ENCODE results near the gene DTNBP1.

DTNBP1 gene

GRCh38 chr6:15551798-15552197, 111.0 kb downstream of the DTNBP1 start:
- Histone ChIP-seq H2AK5ac (ENCODE audit: low read length) (no peak overlapping the region), H3K27ac (ENCODE audit: low read depth, low read length) (no peak overlapping the region), H3K36me3 (ENCODE audit: control insufficient read depth, insufficient read depth, low read length) (no peaks in the 10 kb centered on the region), H3K4me2 (ENCODE audit: low read length) (no peak overlapping the region), H3K9ac (ENCODE audit: low read length) (no peak overlapping the region), H3K56ac (ENCODE audit: low read length) (no peak overlapping the region), H3K23ac (ENCODE audit: low read length) (no peak overlapping the region), H3K27me3 (ENCODE audit: insufficient read depth, low read length, poor library complexity) (no peaks in the 10 kb centered on the region), H4K8ac (ENCODE audit: low read depth, low read length) (no peak overlapping the region), H2BK5ac (ENCODE audit: low read length) (no peak overlapping the region), H4K5ac (ENCODE audit: low read length) (no peak overlapping the region), H3K79me2 (ENCODE audit: control insufficient read depth, insufficient read depth, low read length) (no peaks in the 10 kb centered on the region), H2BK15ac (replicated peaks; ENCODE audit: low read depth) (no peak overlapping the region), H3K4me3 (ENCODE audit: low read length) (no peak overlapping the region), H2BK120ac (ENCODE audit: low read depth, low read length) (no peak overlapping the region), H3K4ac (ENCODE audit: low read depth, low read length) (no peak overlapping the region), H3K79me1 (ENCODE audit: low read length) (no peaks in the 10 kb centered on the region), H3K4me1 (ENCODE audit: control insufficient read depth, low read depth, low read length) (peaks cover 3% of the 10 kb centered on the region), H3K18ac (ENCODE audit: low read length) (no peak overlapping the region)
- peak; percentile 52 for DNase-seq
- no CpG with 5 or more reads among the region's 6 CpGs for WGBS (ENCODE audit: extremely low coverage, insufficient coverage, low lambda C conversion rate)

- H4K8ac ChIP-seq (ENCODE audit: low read depth, low read length): no peak overlapping the region
- no CpG with 5 or more reads among the region's 7 CpGs for WGBS (ENCODE audit: extremely low coverage, insufficient coverage, low lambda C conversion rate)
- H2BK15ac ChIP-seq (replicated peaks; ENCODE audit: low read depth): no peak overlapping the region
- no peak overlapping the region for H3K23ac ChIP-seq (ENCODE audit: low read length)
- DNase-seq: no peak
- no peak overlapping the region for H3K27ac ChIP-seq (ENCODE audit: low read depth, low read length)
- no peaks in the 10 kb centered on the region for H3K79me1 ChIP-seq (ENCODE audit: low read length)
- H3K27me3 ChIP-seq (ENCODE audit: insufficient read depth, low read length, poor library complexity): no peaks in the 10 kb centered on the region
- no peak overlapping the region for H3K9ac ChIP-seq (ENCODE audit: low read length)
- H3K56ac ChIP-seq (ENCODE audit: low read length): no peak overlapping the region
- no peaks in the 10 kb centered on the region for H3K79me2 ChIP-seq (ENCODE audit: control insufficient read depth, insufficient read depth, low read length)
- H3K4ac ChIP-seq (ENCODE audit: low read depth, low read length): no peak overlapping the region
- H2BK5ac ChIP-seq (ENCODE audit: low read length): no peak overlapping the region
- no peak overlapping the region for H4K5ac ChIP-seq (ENCODE audit: low read length)
- H2AK5ac ChIP-seq (ENCODE audit: low read length): no peak overlapping the region
- H2BK120ac ChIP-seq (ENCODE audit: low read depth, low read length): no peak overlapping the region
- H3K4me1 ChIP-seq (ENCODE audit: control insufficient read depth, low read depth, low read length): peaks cover 3% of the 10 kb centered on the region
- H3K36me3 ChIP-seq (ENCODE audit: control insufficient read depth, insufficient read depth, low read length): no peaks in the 10 kb centered on the region
- H3K18ac ChIP-seq (ENCODE audit: low read length): no peak overlapping the region
- no peak overlapping the region for H3K4me3 ChIP-seq (ENCODE audit: low read length)
- no peak overlapping the region for H3K4me2 ChIP-seq (ENCODE audit: low read length)
These were observed 111.6 kb downstream of the DTNBP1 start for GRCh38 chr6:15551262-15551661.

- no peak overlapping the region for H2AK5ac ChIP-seq (ENCODE audit: low read length)
- no peaks in the 10 kb centered on the region for H3K27me3 ChIP-seq (ENCODE audit: insufficient read depth, low read length, poor library complexity)
- H2BK120ac ChIP-seq (ENCODE audit: low read depth, low read length): no peak overlapping the region
- no peak overlapping the region for H3K23ac ChIP-seq (ENCODE audit: low read length)
- H3K4me2 ChIP-seq (ENCODE audit: low read length): no peak overlapping the region
- H2BK5ac ChIP-seq (ENCODE audit: low read length): no peak overlapping the region
- H3K4me3 ChIP-seq (ENCODE audit: low read length): no peak overlapping the region
- no peak overlapping the region for H3K27ac ChIP-seq (ENCODE audit: low read depth, low read length)
- WGBS (ENCODE audit: extremely low coverage, insufficient coverage, low lambda C conversion rate): no CpG with 5 or more reads among the region's 2 CpGs
- no peak overlapping the region for H2BK15ac ChIP-seq (replicated peaks; ENCODE audit: low read depth)
- no peaks in the 10 kb centered on the region for H3K79me2 ChIP-seq (ENCODE audit: control insufficient read depth, insufficient read depth, low read length)
- no peak overlapping the region for H3K18ac ChIP-seq (ENCODE audit: low read length)
- no peak for DNase-seq
- H3K79me1 ChIP-seq (ENCODE audit: low read length): no peaks in the 10 kb centered on the region
- H4K8ac ChIP-seq (ENCODE audit: low read depth, low read length): no peak overlapping the region
- H3K4ac ChIP-seq (ENCODE audit: low read depth, low read length): no peak overlapping the region
- no peaks in the 10 kb centered on the region for H3K36me3 ChIP-seq (ENCODE audit: control insufficient read depth, insufficient read depth, low read length)
- H3K9ac ChIP-seq (ENCODE audit: low read length): no peak overlapping the region
- no peak overlapping the region for H4K5ac ChIP-seq (ENCODE audit: low read length)
- H3K56ac ChIP-seq (ENCODE audit: low read length): no peak overlapping the region
- peaks cover 2% of the 10 kb centered on the region for H3K4me1 ChIP-seq (ENCODE audit: control insufficient read depth, low read depth, low read length)
These were observed 112.2 kb downstream of the DTNBP1 start for GRCh38 chr6:15550546-15551123.

GRCh38 chr6:15549371-15549770, 113.5 kb downstream of the DTNBP1 start:
- H3K4me2 ChIP-seq (ENCODE audit: low read length): no peak overlapping the region
- H2AK5ac ChIP-seq (ENCODE audit: low read length): no peak overlapping the region
- no peak overlapping the region for H2BK120ac ChIP-seq (ENCODE audit: low read depth, low read length)
- no CpG with 5 or more reads among the region's 14 CpGs for WGBS (ENCODE audit: extremely low coverage, insufficient coverage, low lambda C conversion rate)
- H3K18ac ChIP-seq (ENCODE audit: low read length): no peak overlapping the region
- no peak overlapping the region for H2BK15ac ChIP-seq (replicated peaks; ENCODE audit: low read depth)
- no peak overlapping the region for H4K5ac ChIP-seq (ENCODE audit: low read length)
- H2BK5ac ChIP-seq (ENCODE audit: low read length): no peak overlapping the region
- H3K4me3 ChIP-seq (ENCODE audit: low read length): no peak overlapping the region
- no peak overlapping the region for H3K56ac ChIP-seq (ENCODE audit: low read length)
- no peaks in the 10 kb centered on the region for H3K79me1 ChIP-seq (ENCODE audit: low read length)
- H4K8ac ChIP-seq (ENCODE audit: low read depth, low read length): no peak overlapping the region
- no peak overlapping the region for H3K9ac ChIP-seq (ENCODE audit: low read length)
- H3K4me1 ChIP-seq (ENCODE audit: control insufficient read depth, low read depth, low read length): no peaks in the 10 kb centered on the region
- no peak for DNase-seq
- H3K23ac ChIP-seq (ENCODE audit: low read length): no peak overlapping the region
- no peaks in the 10 kb centered on the region for H3K27me3 ChIP-seq (ENCODE audit: insufficient read depth, low read length, poor library complexity)
- no peaks in the 10 kb centered on the region for H3K36me3 ChIP-seq (ENCODE audit: control insufficient read depth, insufficient read depth, low read length)
- H3K4ac ChIP-seq (ENCODE audit: low read depth, low read length): no peak overlapping the region
- H3K27ac ChIP-seq (ENCODE audit: low read depth, low read length): no peak overlapping the region
- no peaks in the 10 kb centered on the region for H3K79me2 ChIP-seq (ENCODE audit: control insufficient read depth, insufficient read depth, low read length)

GRCh38 chr6:15547400-15547799, 115.4 kb downstream of the DTNBP1 start:
- Histone ChIP-seq H3K23ac (ENCODE audit: low read length) (no peak overlapping the region), H3K27me3 (ENCODE audit: insufficient read depth, low read length, poor library complexity) (no peaks in the 10 kb centered on the region), H2BK5ac (ENCODE audit: low read length) (no peak overlapping the region), H3K4ac (ENCODE audit: low read depth, low read length) (no peak overlapping the region), H2BK15ac (replicated peaks; ENCODE audit: low read depth) (no peak overlapping the region), H3K27ac (ENCODE audit: low read depth, low read length) (no peak overlapping the region), H2BK120ac (ENCODE audit: low read depth, low read length) (no peak overlapping the region), H3K9ac (ENCODE audit: low read length) (no peak overlapping the region), H3K4me1 (ENCODE audit: control insufficient read depth, low read depth, low read length) (no peaks in the 10 kb centered on the region), H3K56ac (ENCODE audit: low read length) (no peak overlapping the region), H3K79me1 (ENCODE audit: low read length) (no peaks in the 10 kb centered on the region), H4K5ac (ENCODE audit: low read length) (no peak overlapping the region), H2AK5ac (ENCODE audit: low read length) (no peak overlapping the region), H4K8ac (ENCODE audit: low read depth, low read length) (no peak overlapping the region), H3K4me2 (ENCODE audit: low read length) (no peak overlapping the region), H3K36me3 (ENCODE audit: control insufficient read depth, insufficient read depth, low read length) (no peaks in the 10 kb centered on the region), H3K79me2 (ENCODE audit: control insufficient read depth, insufficient read depth, low read length) (no peaks in the 10 kb centered on the region), H3K18ac (ENCODE audit: low read length) (no peak overlapping the region), H3K4me3 (ENCODE audit: low read length) (no peak overlapping the region)
- no CpG with 5 or more reads among the region's 5 CpGs for WGBS (ENCODE audit: extremely low coverage, insufficient coverage, low lambda C conversion rate)
- DNase-seq: no peak

GRCh38 chr6:15546591-15546990, 116.2 kb downstream of the DTNBP1 start:
- Histone ChIP-seq H3K4me3 (ENCODE audit: low read length) (no peak overlapping the region), H3K36me3 (ENCODE audit: control insufficient read depth, insufficient read depth, low read length) (no peaks in the 10 kb centered on the region), H2AK5ac (ENCODE audit: low read length) (no peak overlapping the region), H2BK120ac (ENCODE audit: low read depth, low read length) (no peak overlapping the region), H4K8ac (ENCODE audit: low read depth, low read length) (no peak overlapping the region), H3K27me3 (ENCODE audit: insufficient read depth, low read length, poor library complexity) (no peaks in the 10 kb centered on the region), H3K27ac (ENCODE audit: low read depth, low read length) (no peak overlapping the region), H3K9ac (ENCODE audit: low read length) (no peak overlapping the region), H4K5ac (ENCODE audit: low read length) (no peak overlapping the region), H3K4me1 (ENCODE audit: control insufficient read depth, low read depth, low read length) (no peaks in the 10 kb centered on the region), H2BK15ac (replicated peaks; ENCODE audit: low read depth) (no peak overlapping the region), H3K79me2 (ENCODE audit: control insufficient read depth, insufficient read depth, low read length) (no peaks in the 10 kb centered on the region), H2BK5ac (ENCODE audit: low read length) (no peak overlapping the region), H3K18ac (ENCODE audit: low read length) (no peak overlapping the region), H3K79me1 (ENCODE audit: low read length) (no peaks in the 10 kb centered on the region), H3K4ac (ENCODE audit: low read depth, low read length) (no peak overlapping the region), H3K4me2 (ENCODE audit: low read length) (no peak overlapping the region), H3K56ac (ENCODE audit: low read length) (no peak overlapping the region), H3K23ac (ENCODE audit: low read length) (no peak overlapping the region)
- peak; percentile 71 for DNase-seq
- no CpG with 5 or more reads among the region's 5 CpGs for WGBS (ENCODE audit: extremely low coverage, insufficient coverage, low lambda C conversion rate)

All from mesendoderm (in vitro differentiated cells).